Transverse colon (tissue), 4 donors: ENCODE data around the gene KRT6B. TPM values are rescaled to one million over a fixed set of nuclear protein-coding genes. Genes with fewer than 3 reads are reported as not detected.
"Not testable (repeated sequence)": the region's sequence is repeated elsewhere in the genome, so short reads cannot be mapped to it uniquely, and the experiment has no call there.

ENCODE experiments used
- DNase-seq: peaks from one replicate; pipeline ENCODE4 v3.0.0-alpha.2; 2019
- H3K27ac ChIP-seq, 4 donors: fragments of 200-600 bp; sonication (generic); 2 replicates each; pipeline ENCODE4 v1.5.1; 2016 to 2018; ENCODE audit warnings: inconsistent platforms in 4 of 4
- H3K27me3 ChIP-seq: fragments of 200-600 bp; sonication (generic); 2 replicates; pipeline ENCODE4 v1.5.1; 2017; ENCODE audit warnings: inconsistent platforms
- H3K36me3 ChIP-seq, 4 donors: fragments of 200-600 bp; sonication (generic); 2 replicates each; pipeline ENCODE4 v1.5.1; 2017 to 2019; ENCODE audit warnings: inconsistent platforms in 4 of 4
- H3K4me1 ChIP-seq, 4 donors: fragments of 200-600 bp; sonication (generic); 2 replicates each; pipeline ENCODE4 v1.5.1; 2017 to 2020; ENCODE audit warnings: inconsistent platforms in 4 of 4
- H3K4me3 ChIP-seq, 4 donors: fragments of 200-600 bp; sonication (generic); 1 replicate in 1 of 4; 2 replicates in 3 of 4; pipeline versions ENCODE4 v1.5.1 to v1.6.1; 2017 to 2019; ENCODE audit warnings: inconsistent platforms in 4 of 4
- H3K9me3 ChIP-seq, 2 donors: fragments of 200-600 bp; sonication (generic); 2 replicates each; pipeline ENCODE4 v1.5.1; 2017 to 2019; ENCODE audit warnings: inconsistent platforms in 2 of 2
- CTCF ChIP-seq, 5 experiments: fragments of 200-600 bp in 3 of 5; fragments of 450-650 bp in 2 of 5; sonication (generic) in 3 of 5; IDR thresholded peaks; 1 replicate in 2 of 5; 2 replicates in 3 of 5; pipeline ENCODE4 v1.5.1; 2016 to 2017; ENCODE audit warnings: antibody characterized with exemption in 5 of 5, inconsistent platforms in 3 of 5, mild to moderate bottlenecking in 2 of 5, moderate library complexity in 1 of 5
- EP300 ChIP-seq: sonication (generic); formaldehyde crosslinking; IDR thresholded peaks from one replicate; pipeline ENCODE4 v1.6.1; 2017; ENCODE audit warnings: antibody characterized with exemption, low read depth
- POLR2A ChIP-seq: fragments of 450-650 bp; IDR thresholded peaks from one replicate; pipeline ENCODE4 v1.6.1; 2016; ENCODE audit warnings: antibody characterized with exemption, mild to moderate bottlenecking, moderate library complexity
- POLR2AphosphoS5 ChIP-seq, 3 donors: sonication (generic); formaldehyde crosslinking; IDR thresholded peaks; one replicate each; pipeline ENCODE4 v1.6.1; 2016; ENCODE audit warnings: antibody characterized with exemption in 3 of 3
- WGBS, 2 donors: methylation state at CpG; one replicate each; pipeline ENCODE4 v1.1.5; 2018; ENCODE audit warnings: low coverage in 1 of 2; 5-methylcytosine and 5-hydroxymethylcytosine counted together
- in situ Hi-C, 4 donors: fragments of 200-750 bp; cut with MboI; loops; one replicate each; pipeline versions ENCODE4 v1.15.0 to v1.15.1; 2017; ENCODE audit warnings: low sequenced_read_pairs in 3 of 4, low pct_ligation_motif_present in 1 of 4, low pct_unique_long_range_greater_than_20kb in 1 of 4
- intact Hi-C: fragments of 100-400 bp; cut with DNase I; formaldehyde crosslinking; loops from one replicate; pipeline ENCODE4 v1.15.1; 2023; ENCODE audit warnings: low total_unique reads
- total RNA-seq, 4 donors: library from RNA; depleted of rRNA; stranded (reverse); fragments of >200 nt; gene quantifications; one replicate each; pipeline ENCODE4 v1.1.0, GENCODE V29; 2016

The KRT6B gene
- not detected for total RNA-seq

- no peak within 1 kb of the TSS for H3K27ac ChIP-seq
- WGBS, 2 donors, result 53 to 57% methylated on average over 5 to 6 of the region's 6 CpGs
- no peaks in the 10 kb centered on the region for H3K27me3 ChIP-seq
- TF ChIP-seq EP300 (no peak), POLR2A (no peak), POLR2AphosphoS5 (IDR thresholded peaks at IDR 0.05) (no peak), CTCF (IDR thresholded peaks at IDR 0.05) (no peak)
- intact Hi-C loops, result no loop called here
- no peaks in the 10 kb centered on the region for H3K9me3 ChIP-seq
- peaks cover 0 to 6% (median 0%) of the 10 kb centered on the region in 4 donors for H3K4me1 ChIP-seq
- no peak for DNase-seq
- H3K36me3 ChIP-seq, result no peaks in the 10 kb centered on the region
- in situ Hi-C loops, result no loop called here
- no peak within 1 kb of the TSS for H3K4me3 ChIP-seq
These were observed at the start of gene KRT6B for GRCh38 chr12:52452101-52452500. Gene KRT6B, minus strand, starts transcription at chr12:52452146. Its CDS starts 68 bp downstream, at chr12:52452078.

- no peak for DNase-seq
- TF ChIP-seq POLR2A, result no peak
- TF ChIP-seq EP300, result no peak
- no peak for TF ChIP-seq POLR2AphosphoS5 (IDR thresholded peaks at IDR 0.05)
- no peak for TF ChIP-seq CTCF (IDR thresholded peaks at IDR 0.05)
- in situ Hi-C loops, result loop anchor here in 1 of 4 donors (10.0 kb wide), 1 partner anchor 107 kb away; no protein-coding TSS in a partner anchor
- H3K36me3 ChIP-seq, result no peaks in the 10 kb centered on the region
- no peaks in the 10 kb centered on the region for H3K9me3 ChIP-seq
- no peak overlapping the region for H3K4me3 ChIP-seq
- intact Hi-C loops, result no loop called here
- H3K27ac ChIP-seq, result no peak overlapping the region
- H3K4me1 ChIP-seq, result no peaks in the 10 kb centered on the region
- 55 to 84% methylated on average over 7 of the region's 7 CpGs for WGBS, 2 donors
- H3K27me3 ChIP-seq, result peaks cover 5% of the 10 kb centered on the region
These were observed 49.5 kb upstream of the KRT6B start for GRCh38 chr12:52501490-52501889.

GRCh38 chr12:52500574-52500973 is 48.6 kb upstream of the KRT6B start:
- H3K9me3 ChIP-seq, intact Hi-C loops, H3K4me3 ChIP-seq, H3K36me3 ChIP-seq, H3K27ac ChIP-seq, H3K4me1 ChIP-seq, DNase-seq, H3K27me3 ChIP-seq: not testable (repeated sequence)
- WGBS, 2 donors, result 73 to 86% methylated on average over 4 to 6 of the region's 6 CpGs
- in situ Hi-C loops, result loop anchor here in 1 of 4 donors (10.0 kb wide), 1 partner anchor 106 kb away; no protein-coding TSS in a partner anchor

- H3K4me3 ChIP-seq, result no peak overlapping the region
- no peaks in the 10 kb centered on the region for H3K36me3 ChIP-seq
- no peak overlapping the region for H3K27ac ChIP-seq
- TF ChIP-seq CTCF (IDR thresholded peaks at IDR 0.05), result no peak
- TF ChIP-seq EP300, result no peak
- TF ChIP-seq POLR2AphosphoS5 (IDR thresholded peaks at IDR 0.05), result no peak
- TF ChIP-seq POLR2A, result no peak
- DNase-seq, result no peak
- intact Hi-C loops (no loop called here), in situ Hi-C loops (loop anchor here in 2 of 4 donors (10.0 kb wide), 2 partner anchors 105 to 115 kb away; partner anchors contain the start of gene KRT84 (in 1 of the 2))
- WGBS, 2 donors, result 82 to 85% methylated on average over 5 of the region's 5 CpGs
- H3K9me3 ChIP-seq, result no peaks in the 10 kb centered on the region
- peaks cover 0 to 6% (median 0%) of the 10 kb centered on the region in 4 donors for H3K4me1 ChIP-seq
- no peaks in the 10 kb centered on the region for H3K27me3 ChIP-seq
These were observed 48.0 kb upstream of the KRT6B start for GRCh38 chr12:52499806-52500560.
